ENCODE data around the gene LRPAP1.
A peak's percentile ranks its signal among the peaks of the same experiment; 100 is the strongest.

The LRPAP1 gene

DNA sequence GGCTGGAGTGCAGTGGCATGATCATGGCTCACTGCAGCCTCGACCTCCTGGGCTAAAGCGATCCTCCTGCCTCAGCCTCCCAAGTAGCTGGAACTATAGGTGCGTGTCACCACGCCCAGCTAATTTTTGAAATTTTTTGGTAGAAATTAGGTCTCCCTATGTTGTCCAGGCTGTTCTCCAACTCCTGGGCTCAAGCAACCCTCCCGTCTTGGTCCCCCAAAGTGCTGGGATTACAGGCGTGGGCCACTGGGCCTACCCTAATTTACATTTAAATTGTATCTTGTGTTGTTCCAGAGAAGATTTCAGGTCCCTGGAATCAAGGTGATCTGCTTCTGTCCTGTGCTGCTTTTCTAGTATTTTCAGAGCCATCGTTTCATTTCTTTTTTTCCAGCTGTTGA is 1.2 kb upstream of the LRPAP1 start:
- TF ChIP-seq, protein P1, sequence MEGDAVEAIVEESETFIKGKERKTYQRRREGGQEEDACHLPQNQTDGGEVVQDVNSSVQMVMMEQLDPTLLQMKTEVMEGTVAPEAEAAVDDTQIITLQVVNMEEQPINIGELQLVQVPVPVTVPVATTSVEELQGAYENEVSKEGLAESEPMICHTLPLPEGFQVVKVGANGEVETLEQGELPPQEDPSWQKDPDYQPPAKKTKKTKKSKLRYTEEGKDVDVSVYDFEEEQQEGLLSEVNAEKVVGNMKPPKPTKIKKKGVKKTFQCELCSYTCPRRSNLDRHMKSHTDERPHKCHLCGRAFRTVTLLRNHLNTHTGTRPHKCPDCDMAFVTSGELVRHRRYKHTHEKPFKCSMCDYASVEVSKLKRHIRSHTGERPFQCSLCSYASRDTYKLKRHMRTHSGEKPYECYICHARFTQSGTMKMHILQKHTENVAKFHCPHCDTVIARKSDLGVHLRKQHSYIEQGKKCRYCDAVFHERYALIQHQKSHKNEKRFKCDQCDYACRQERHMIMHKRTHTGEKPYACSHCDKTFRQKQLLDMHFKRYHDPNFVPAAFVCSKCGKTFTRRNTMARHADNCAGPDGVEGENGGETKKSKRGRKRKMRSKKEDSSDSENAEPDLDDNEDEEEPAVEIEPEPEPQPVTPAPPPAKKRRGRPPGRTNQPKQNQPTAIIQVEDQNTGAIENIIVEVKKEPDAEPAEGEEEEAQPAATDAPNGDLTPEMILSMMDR (IDR thresholded peaks at IDR 0.05; ENCODE audit: control insufficient read depth, extremely low read depth, insufficient read depth), result no peak
- no peak overlapping the region for H3K4me3 ChIP-seq (ENCODE audit: low read depth, low read length)
- DNase-seq (ENCODE audit: low read depth), result no peak

DNA sequence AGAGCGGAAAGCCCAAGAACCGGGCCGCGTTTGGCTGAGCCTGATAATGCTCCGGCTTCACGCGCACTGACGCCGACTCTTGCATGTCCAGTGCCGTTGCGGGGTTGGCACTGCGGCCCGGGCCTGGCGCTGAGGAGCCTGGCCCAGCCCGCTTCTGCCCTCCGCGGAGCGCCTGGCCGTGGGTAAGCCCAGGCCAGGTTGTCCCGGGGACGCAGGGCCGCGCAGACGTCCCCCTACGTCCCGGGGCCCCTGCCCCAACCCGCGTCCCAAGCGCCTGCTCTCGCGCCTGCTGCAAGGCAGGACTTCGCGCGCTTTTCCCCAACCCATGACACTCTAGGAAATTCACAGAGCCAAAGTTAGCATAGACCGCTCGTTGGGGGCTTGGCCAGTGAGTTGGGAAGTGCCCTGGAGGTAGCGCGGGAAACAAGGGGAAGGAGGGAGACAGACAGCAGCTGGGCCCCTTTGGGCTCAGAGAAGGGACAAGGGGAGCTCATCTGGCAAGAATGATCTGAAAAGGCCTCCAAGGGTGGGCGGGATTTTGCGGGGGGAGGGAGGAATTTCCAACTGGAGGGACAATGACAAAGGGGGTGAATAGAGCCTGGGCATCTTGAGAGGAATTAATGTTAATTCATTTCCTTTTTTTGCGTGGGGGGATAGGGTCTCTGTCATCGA is 665 bp upstream of the LRPAP1 start:
- peak overlapping the region; percentile 95 for H3K4me3 ChIP-seq (ENCODE audit: low read depth, low read length)
- TF ChIP-seq, protein P1 (IDR thresholded peaks at IDR 0.05; ENCODE audit: control insufficient read depth, extremely low read depth, insufficient read depth), result no peak
- no peak for DNase-seq (ENCODE audit: low read depth)

DNA sequence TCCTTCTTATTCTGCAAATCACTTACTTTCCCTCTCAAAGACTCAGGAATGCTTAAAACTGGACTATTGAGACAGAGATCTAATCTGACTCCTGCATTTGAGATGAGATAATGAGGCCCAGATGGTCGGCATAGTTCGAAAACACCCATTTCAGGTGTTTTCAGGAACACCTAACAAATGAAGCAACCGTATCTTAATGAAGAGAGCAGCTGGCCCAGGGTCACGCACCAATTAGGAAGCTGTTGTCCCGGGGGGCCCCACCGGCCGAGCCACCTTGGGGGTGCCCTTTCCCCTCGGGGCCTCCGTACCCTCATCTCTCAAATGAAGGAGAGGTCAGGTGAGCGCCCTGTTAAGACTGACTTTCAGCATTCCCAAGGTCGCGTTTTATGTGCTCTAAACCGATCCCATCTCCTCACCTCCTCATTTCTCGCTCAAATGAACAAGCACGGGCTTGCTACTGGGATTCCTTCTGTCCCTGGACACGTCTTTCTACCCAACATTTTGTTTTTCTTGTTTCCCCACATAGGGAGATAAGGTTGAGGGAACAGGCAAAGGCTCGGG is 824 bp downstream of the LRPAP1 start:
- TF ChIP-seq, protein P1 (IDR thresholded peaks at IDR 0.05; ENCODE audit: control insufficient read depth, extremely low read depth, insufficient read depth), result no peak
- DNase-seq (ENCODE audit: low read depth), result no peak
- peak overlapping the region; percentile 95 for H3K4me3 ChIP-seq (ENCODE audit: low read depth, low read length)

DNA sequence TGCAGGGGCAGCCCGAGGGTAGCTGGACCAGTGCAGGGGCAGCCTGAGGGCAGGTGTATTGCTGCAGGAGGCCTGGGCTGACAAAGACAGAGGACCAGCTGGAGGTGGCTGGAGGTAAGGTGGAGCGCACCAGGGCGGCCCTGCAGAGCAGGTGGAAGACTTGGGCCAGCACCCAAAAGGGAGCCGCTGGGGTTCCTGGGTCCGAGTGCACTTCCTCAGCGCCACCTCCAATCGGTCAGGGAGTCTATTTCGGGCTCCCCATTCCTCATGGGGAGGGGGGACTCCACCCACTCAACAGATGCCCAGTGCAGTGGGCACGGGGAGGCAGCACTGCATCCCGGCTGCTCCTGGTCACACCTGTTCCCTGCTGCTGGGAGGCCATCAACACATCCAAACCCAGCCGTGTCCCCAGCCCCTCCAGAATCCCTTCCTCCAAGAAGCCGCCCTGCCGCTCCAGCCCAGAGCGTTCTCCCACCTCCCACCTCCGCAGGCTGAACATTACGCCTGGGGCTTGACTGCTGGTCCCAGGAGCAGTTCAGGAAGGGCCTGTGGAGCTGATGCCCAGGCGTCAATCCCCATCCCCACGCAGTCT is 1.5 kb downstream of the LRPAP1 start:
- peak overlapping the region; percentile 95 for H3K4me3 ChIP-seq (ENCODE audit: low read depth, low read length)
- DNase-seq (ENCODE audit: low read depth), result no peak
- TF ChIP-seq, protein P1 (IDR thresholded peaks at IDR 0.05; ENCODE audit: control insufficient read depth, extremely low read depth, insufficient read depth), result no peak

DNA sequence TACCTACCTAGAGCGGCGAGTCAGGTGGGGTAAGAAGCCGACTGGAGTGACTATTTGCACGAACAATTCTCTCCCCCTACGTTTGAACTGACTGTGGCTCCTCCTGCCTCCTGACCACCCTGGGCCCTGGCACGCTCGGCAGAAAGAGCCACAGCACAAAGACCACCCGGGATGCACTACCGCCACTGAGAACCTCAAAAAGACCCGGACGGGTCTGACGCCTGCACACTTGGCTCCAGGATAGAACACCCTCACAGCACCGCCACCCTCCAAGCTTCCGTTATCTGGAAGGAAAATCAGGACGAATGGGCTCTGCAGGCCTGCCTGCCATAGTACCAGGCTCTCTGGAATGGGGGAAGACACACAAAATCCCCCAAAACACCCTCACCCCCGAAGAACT is 2.2 kb downstream of the LRPAP1 start:
- no peak for DNase-seq (ENCODE audit: low read depth)
- TF ChIP-seq, protein P1 (IDR thresholded peaks at IDR 0.05; ENCODE audit: control insufficient read depth, extremely low read depth, insufficient read depth), result no peak
- H3K4me3 ChIP-seq (ENCODE audit: low read depth, low read length), result no peak overlapping the region

DNA sequence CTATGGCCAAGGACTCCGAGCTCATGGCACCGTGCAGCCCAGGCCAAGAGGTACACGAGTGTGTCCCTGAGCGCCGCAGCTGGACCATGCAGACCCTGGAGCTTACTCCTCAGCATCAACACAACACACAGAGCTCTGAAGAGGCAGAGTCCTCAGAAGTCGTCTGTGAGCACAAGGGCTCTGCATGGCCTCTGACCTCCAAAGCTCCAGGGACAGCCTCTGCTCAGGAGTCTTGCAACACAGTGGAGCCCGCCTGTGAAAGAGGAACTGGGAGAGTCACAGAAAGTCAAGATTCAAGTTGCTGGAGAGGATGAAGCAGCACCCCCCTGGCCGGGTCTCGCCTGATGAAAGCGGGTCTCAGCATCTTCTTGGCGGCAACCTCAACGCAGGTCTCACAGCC is 2.9 kb downstream of the LRPAP1 start:
- H3K4me3 ChIP-seq (ENCODE audit: low read depth, low read length), result no peak overlapping the region
- DNase-seq (ENCODE audit: low read depth), result no peak
- TF ChIP-seq, protein P1 (IDR thresholded peaks at IDR 0.05; ENCODE audit: control insufficient read depth, extremely low read depth, insufficient read depth), result no peak
